AG09319 (cell line): ENCODE data around the gene RESP18.
"Not testable (repeated sequence)": the region's sequence is repeated elsewhere in the genome, so short reads cannot be mapped to it uniquely, and the experiment has no call there.

ENCODE experiments used
- DNase-seq: peaks from one replicate; pipeline ENCODE4 v3.0.0-alpha.2; 2010; ENCODE audit warnings: low read depth; ENCODE audit errors: extremely low read depth
- CTCF ChIP-seq: IDR thresholded peaks from 2 replicates; pipeline ENCODE4 v1.5.1; 2011; ENCODE audit warnings: low read depth, mild to moderate bottlenecking, inconsistent platforms, low read length, moderate library complexity

Gene RESP18

GRCh38 chr2:219325657-219326315 lies 6.8 kb downstream of the RESP18 start:
- DNase-seq, result no peak
- no peak for TF ChIP-seq CTCF

- DNase-seq, result no peak
- TF ChIP-seq CTCF, result no peak
These were observed 7.4 kb downstream of the RESP18 start for GRCh38 chr2:219325136-219325535.

- TF ChIP-seq CTCF, result no peak
- no peak for DNase-seq
These were observed 9.1 kb downstream of the RESP18 start for GRCh38 chr2:219323434-219323833.

GRCh38 chr2:219314804-219315468 lies 17.6 kb downstream of the RESP18 start:
- TF ChIP-seq CTCF, result no peak
- no peak for DNase-seq

- DNase-seq, result not testable (repeated sequence)
These were observed 19.8 kb downstream of the RESP18 start for GRCh38 chr2:219312683-219313263.

GRCh38 chr2:219309278-219309677 lies 23.3 kb downstream of the RESP18 start, which contains the start of gene PTPRN:
Gene PTPRN, minus strand, starts transcription at chr2:219309401. Its CDS starts 69 bp downstream, at chr2:219309332.
- DNase-seq, result no peak
- no peak for TF ChIP-seq CTCF

- DNase-seq, result no peak
- TF ChIP-seq CTCF, result no peak; the same call in 1 of the 2 replicates
These were observed 24.1 kb downstream of the RESP18 start for GRCh38 chr2:219308142-219309101.
